GM23248 (cell line): Measurements from ENCODE around the gene GRIA4. TPM values are rescaled to one million over a fixed set of nuclear protein-coding genes. Genes with fewer than 3 reads are reported as not detected.
"Not testable (repeated sequence)": the region's sequence is repeated elsewhere in the genome, so short reads cannot be mapped to it uniquely, and the experiment has no call there.

Source experiments
- DNase-seq: peaks from one replicate; pipeline ENCODE4 v3.0.0-alpha.2; 2015
- H2AFZ ChIP-seq: fragments of 200-600 bp; sonication (generic); 2 replicates; pipeline ENCODE4 v1.6.1; 2016; ENCODE audit warnings: antibody characterized with exemption
- H3F3A ChIP-seq: fragments of 200-600 bp; sonication (generic); 2 replicates; pipeline ENCODE4 v1.6.1; 2016; ENCODE audit warnings: mild to moderate bottlenecking, antibody characterized with exemption, mixed run types; ENCODE audit not compliant: insufficient read depth
- H3K27ac ChIP-seq: fragments of 200-600 bp; sonication (generic); 2 replicates; pipeline ENCODE4 v1.5.1; 2016; ENCODE audit warnings: mild to moderate bottlenecking
- H3K27me3 ChIP-seq: fragments of 200-600 bp; sonication (generic); replicated peaks from 2 replicates; pipeline ENCODE4 v1.6.1; 2016; ENCODE audit warnings: mild to moderate bottlenecking; ENCODE audit not compliant: insufficient read depth
- H3K36me3 ChIP-seq: fragments of 200-600 bp; sonication (generic); 2 replicates; pipeline ENCODE4 v1.6.1; 2016; ENCODE audit warnings: low read depth, mild to moderate bottlenecking
- H3K4me1 ChIP-seq: fragments of 200-600 bp; sonication (generic); 2 replicates; pipeline ENCODE4 v1.6.1; 2016; ENCODE audit warnings: mild to moderate bottlenecking; ENCODE audit not compliant: insufficient read depth
- H3K4me2 ChIP-seq: fragments of 200-600 bp; sonication (generic); one replicate; pipeline ENCODE4 v1.6.1; 2016; ENCODE audit warnings: mild to moderate bottlenecking; ENCODE audit not compliant: unreplicated experiment
- H3K4me3 ChIP-seq: fragments of 200-600 bp; sonication (generic); 2 replicates; pipeline ENCODE4 v1.5.1; 2016; ENCODE audit warnings: mild to moderate bottlenecking
- H3K79me2 ChIP-seq: fragments of 200-600 bp; sonication (generic); 2 replicates; pipeline ENCODE4 v1.6.1; 2016; ENCODE audit warnings: mild to moderate bottlenecking; ENCODE audit not compliant: insufficient read depth
- H3K9ac ChIP-seq: fragments of 200-600 bp; sonication (generic); 2 replicates; pipeline ENCODE4 v1.6.1; 2016; ENCODE audit warnings: mild to moderate bottlenecking
- H3K9me2 ChIP-seq: fragments of 200-600 bp; sonication (generic); 2 replicates; pipeline ENCODE4 v1.6.1; 2016; ENCODE audit warnings: mixed run types, mild to moderate bottlenecking, moderate library complexity; ENCODE audit not compliant: insufficient read depth
- H3K9me3 ChIP-seq: fragments of 200-600 bp; sonication (generic); one replicate; pipeline ENCODE4 v1.6.1; 2017; ENCODE audit warnings: low read depth
- H4K20me1 ChIP-seq: fragments of 200-600 bp; sonication (generic); 2 replicates; pipeline ENCODE4 v1.6.0; 2016; ENCODE audit not compliant: insufficient read depth
- EZH2 ChIP-seq: fragments of 200-600 bp; sonication (generic); IDR thresholded peaks from 2 replicates; pipeline ENCODE4 v1.6.1; 2018; ENCODE audit warnings: antibody characterized with exemption, mild to moderate bottlenecking; ENCODE audit not compliant: insufficient read depth, poor library complexity, severe bottlenecking
- EZH2phosphoT487 ChIP-seq: fragments of 200-600 bp; sonication (generic); IDR thresholded peaks from 2 replicates; pipeline ENCODE4 v1.6.1; 2018; ENCODE audit warnings: antibody characterized with exemption, moderate library complexity, mild to moderate bottlenecking, low read depth; ENCODE audit not compliant: insufficient read depth
- WGBS, 2 experiments: methylation state at CpG; one replicate each; pipeline ENCODE4 v1.1.6; 2015 to 2017; ENCODE audit warnings: low lambda C conversion rate in 2 of 2, low coverage in 1 of 2; ENCODE audit errors: missing lambda C conversion rate in 2 of 2; 5-methylcytosine and 5-hydroxymethylcytosine counted together
- in situ Hi-C: fragments of 300-500 bp; cut with MboI; formaldehyde crosslinking; loops from 2 replicates; pipeline ENCODE4 v1.15.0; 2020
- polyA plus RNA-seq: library from polyadenylated mRNA; unstranded; fragments of >200 nt; fragmentation: Nextera tagmentation; extraction: Ambion mirVana; gene quantifications from 2 replicates; pipeline ENCODE4 v1.2.1, GENCODE V29; 2016
- total RNA-seq: library from RNA; depleted of rRNA; stranded (reverse); fragments of >200 nt; shearing (Covaris generic); gene quantifications from 2 replicates; pipeline ENCODE4 v1.2.3, GENCODE V29; 2014

The GRIA4 gene
- total and polyA plus RNA-seq, 2 experiments from 2014 or later = not detected

DNA sequence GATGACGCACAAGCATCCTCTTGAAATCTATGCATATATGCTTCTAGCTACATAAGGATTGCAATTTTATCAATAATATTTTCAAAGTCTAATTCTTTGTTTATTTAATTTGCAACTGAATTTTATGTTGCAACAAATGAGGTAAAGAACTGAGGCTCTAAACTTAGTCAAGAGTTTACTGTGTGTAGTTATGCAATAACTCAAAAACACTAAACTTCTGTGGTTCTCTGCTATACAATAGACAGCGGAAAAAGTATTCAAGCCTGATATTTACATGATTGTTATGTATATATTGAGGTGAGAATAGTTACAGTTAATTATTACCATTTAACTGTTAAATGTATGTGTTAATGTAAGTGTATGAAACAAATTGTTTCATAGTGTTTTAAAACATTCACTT is 379.3 kb downstream of the GRIA4 start:
- H3K27ac ChIP-seq = no peak overlapping the region
- H3F3A ChIP-seq = no peaks in the 10 kb centered on the region
- no peaks in the 10 kb centered on the region for H3K27me3 ChIP-seq
- no peak overlapping the region for H3K4me3 ChIP-seq
- H3K79me2 ChIP-seq = no peaks in the 10 kb centered on the region
- no peak overlapping the region for H3K4me2 ChIP-seq
- no peaks in the 10 kb centered on the region for H3K9me3 ChIP-seq
- H3K36me3 ChIP-seq = no peaks in the 10 kb centered on the region
- no peak overlapping the region for H2AFZ ChIP-seq
- H3K9me2 ChIP-seq = no peaks in the 10 kb centered on the region
- no peaks in the 10 kb centered on the region for H3K4me1 ChIP-seq
- 82 to 93% methylated on average over 2 of the region's 2 CpGs for WGBS, 2 experiments
- DNase-seq = no peak
- H4K20me1 ChIP-seq = no peaks in the 10 kb centered on the region
- H3K9ac ChIP-seq = no peak overlapping the region
- in situ Hi-C loops = no loop called here
- no peak for TF ChIP-seq EZH2
- TF ChIP-seq EZH2phosphoT487 = no peak

DNA sequence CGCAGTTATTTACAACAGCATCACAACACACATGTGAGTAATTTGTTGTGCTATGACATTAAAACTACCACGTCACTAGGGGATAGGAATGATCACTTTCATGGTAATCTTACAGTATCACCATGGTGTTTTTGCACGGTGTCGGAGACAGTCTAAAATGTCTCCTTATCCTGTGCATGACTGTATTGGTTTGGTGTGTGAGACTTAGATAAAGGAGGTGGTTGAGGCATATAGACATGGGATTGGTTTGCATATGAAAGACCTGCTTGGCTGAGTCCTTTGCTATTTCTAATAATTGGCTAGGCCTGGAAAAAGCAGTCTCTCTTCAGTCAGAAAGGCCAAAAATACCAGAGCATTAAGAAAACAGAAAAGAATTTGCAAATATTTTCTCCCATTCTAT is 382.0 kb downstream of the GRIA4 start:
- Histone ChIP-seq H3K4me1 (no peaks in the 10 kb centered on the region), H3K27ac (no peak overlapping the region), H3K9ac (no peak overlapping the region), H3K9me3 (no peaks in the 10 kb centered on the region), H3K36me3 (no peaks in the 10 kb centered on the region), H2AFZ (no peak overlapping the region), H3K4me2 (no peak overlapping the region), H3K27me3 (no peaks in the 10 kb centered on the region), H4K20me1 (no peaks in the 10 kb centered on the region), H3F3A (no peaks in the 10 kb centered on the region), H3K4me3 (no peak overlapping the region), H3K9me2 (no peaks in the 10 kb centered on the region), H3K79me2 (no peaks in the 10 kb centered on the region)
- 69 to 76% methylated on average over 4 of the region's 4 CpGs for WGBS, 2 experiments
- in situ Hi-C loops = no loop called here
- no peak for DNase-seq
- TF ChIP-seq EZH2phosphoT487 = no peak
- no peak for TF ChIP-seq EZH2

DNA sequence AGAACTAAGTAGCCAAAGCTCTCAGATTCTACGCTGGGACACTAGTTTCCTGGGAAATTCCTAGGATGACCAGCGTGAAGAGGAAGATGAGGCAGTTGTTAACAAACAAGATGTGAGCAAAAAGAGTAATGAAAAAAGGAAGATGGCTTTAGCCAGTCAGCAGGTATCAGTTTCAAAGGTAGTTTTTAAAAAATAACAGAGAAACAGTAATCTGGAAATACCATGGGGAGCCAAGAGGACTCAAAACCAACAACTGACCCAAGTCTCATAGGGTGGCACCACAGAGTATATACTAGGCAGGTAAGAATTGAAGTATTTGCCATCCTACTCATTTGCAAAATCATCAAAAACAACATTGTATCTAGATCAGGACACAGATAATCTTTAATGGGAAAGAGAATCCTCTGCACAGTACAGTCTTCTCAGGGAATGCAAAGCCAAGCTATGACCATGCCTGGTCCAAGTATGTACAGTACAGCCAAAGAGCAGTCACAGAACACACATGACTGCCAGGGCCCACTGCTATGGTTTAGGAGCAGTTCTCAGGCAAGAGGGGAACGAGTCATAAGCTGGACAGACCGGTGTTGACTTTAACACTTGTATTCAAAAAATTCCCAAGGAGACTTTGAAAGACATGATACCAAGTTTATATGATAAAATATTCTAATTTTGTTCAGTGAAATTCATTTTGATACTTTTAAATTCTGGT is 391.6 kb downstream of the GRIA4 start:
- Histone ChIP-seq H3K9ac (no peak overlapping the region), H4K20me1 (no peaks in the 10 kb centered on the region; the same call in 1 of the 2 replicates), H3K36me3 (peaks cover 10% of the 10 kb centered on the region; the same call in 1 of the 2 replicates), H3K27ac (no peak overlapping the region), H3K27me3 (no peaks in the 10 kb centered on the region), H2AFZ (no peak overlapping the region), H3K4me2 (no peak overlapping the region), H3K79me2 (0 out of 2 replicates have a peak, but pooled peaks cover 4% of the 10 kb centered on the region), H3K4me1 (no peaks in the 10 kb centered on the region), H3K9me3 (no peaks in the 10 kb centered on the region), H3K4me3 (no peak overlapping the region), H3K9me2 (no peaks in the 10 kb centered on the region), H3F3A (no peaks in the 10 kb centered on the region)
- WGBS, 2 experiments = 85 to 89% methylated on average over 4 of the region's 4 CpGs
- in situ Hi-C loops = no loop called here
- no peak for TF ChIP-seq EZH2phosphoT487
- TF ChIP-seq EZH2 = no peak
- DNase-seq = peak; percentile 3

DNA sequence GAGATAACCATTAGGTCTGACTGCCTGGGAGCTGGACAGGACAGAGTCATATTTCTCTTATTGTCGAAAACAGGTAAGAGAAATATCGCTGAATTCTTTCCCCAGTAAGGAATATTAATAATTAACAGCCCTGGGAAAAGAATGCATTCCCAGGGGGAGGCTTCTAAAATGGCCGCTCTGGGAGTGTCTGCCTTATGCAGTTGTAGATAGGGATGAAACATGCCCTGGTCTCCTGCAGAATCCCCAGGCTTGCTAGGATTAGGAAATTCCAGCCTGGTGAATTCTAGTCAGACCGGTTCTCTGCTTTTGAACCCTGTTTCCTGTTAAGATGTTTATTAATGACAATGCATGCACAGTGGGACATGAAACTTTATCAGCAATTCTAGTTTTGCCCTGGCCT is 393.2 kb downstream of the GRIA4 start:
- H3F3A ChIP-seq, H3K9me2 ChIP-seq, H4K20me1 ChIP-seq, H3K9ac ChIP-seq, H3K79me2 ChIP-seq, DNase-seq, H3K4me2 ChIP-seq, H3K27me3 ChIP-seq, H3K9me3 ChIP-seq, in situ Hi-C loops, H3K4me3 ChIP-seq, H3K4me1 ChIP-seq, H3K27ac ChIP-seq, H2AFZ ChIP-seq: not testable (repeated sequence)
- H3K36me3 ChIP-seq = peaks cover 18% of the 10 kb centered on the region; the same call in 1 of the 2 replicates
- WGBS, 2 experiments = 93 to 99% methylated on average over 4 of the region's 4 CpGs
